Left ventricle myocardium superior (tissue), 1 donor: ENCODE measurements around the gene CST3. TPM values are rescaled to one million over a fixed set of nuclear protein-coding genes. Genes with fewer than 3 reads are reported as not detected.
"Not testable (repeated sequence)": the region's sequence is repeated elsewhere in the genome, so short reads cannot be mapped to it uniquely, and the experiment has no call there.

Experiments used
- ATAC-seq: fragments of 200-7000 bp; cut with Tn5 transposase; one replicate; pipeline ENCODE4 v1.9.1; 2020; ENCODE audit warnings: mild to moderate bottlenecking, moderate library complexity
- DNase-seq: peaks from one replicate; pipeline ENCODE4 v3.0.0-alpha.2; 2020
- intact Hi-C: fragments of 100-400 bp; cut with micrococcal nuclease; formaldehyde crosslinking; loops from one replicate; pipeline ENCODE4 v1.11.0; 2022
- long read RNA-seq: library from polyadenylated mRNA; unstranded; transcript quantifications from one replicate; pipeline ENCODE4 v2.0.0, GENCODE V29; 2021
- total RNA-seq: library from RNA; stranded (reverse); fragmentation: NEBNext Ultra II Directional; extraction: Animal tissue kit (Norgen Biotek cat#: 25700); gene quantifications from one replicate; pipeline ENCODE4 v1.2.1, GENCODE V29; 2021
- donor health status: DM: no; HTN: yes; CAD: no; lungs with severe emphysema.

CST3 gene
- 887 TPM for total RNA-seq
- long read RNA-seq, transcript CST3-201 (3 exons, 873 nt), result major isoform, 1,115 of 1,142 reads
- long read RNA-seq, partial matches to known transcripts, result 21 of 1,142 reads
- long read RNA-seq, other reads (novel, unspliced or antisense), result 5 of 1,142 reads

DNA sequence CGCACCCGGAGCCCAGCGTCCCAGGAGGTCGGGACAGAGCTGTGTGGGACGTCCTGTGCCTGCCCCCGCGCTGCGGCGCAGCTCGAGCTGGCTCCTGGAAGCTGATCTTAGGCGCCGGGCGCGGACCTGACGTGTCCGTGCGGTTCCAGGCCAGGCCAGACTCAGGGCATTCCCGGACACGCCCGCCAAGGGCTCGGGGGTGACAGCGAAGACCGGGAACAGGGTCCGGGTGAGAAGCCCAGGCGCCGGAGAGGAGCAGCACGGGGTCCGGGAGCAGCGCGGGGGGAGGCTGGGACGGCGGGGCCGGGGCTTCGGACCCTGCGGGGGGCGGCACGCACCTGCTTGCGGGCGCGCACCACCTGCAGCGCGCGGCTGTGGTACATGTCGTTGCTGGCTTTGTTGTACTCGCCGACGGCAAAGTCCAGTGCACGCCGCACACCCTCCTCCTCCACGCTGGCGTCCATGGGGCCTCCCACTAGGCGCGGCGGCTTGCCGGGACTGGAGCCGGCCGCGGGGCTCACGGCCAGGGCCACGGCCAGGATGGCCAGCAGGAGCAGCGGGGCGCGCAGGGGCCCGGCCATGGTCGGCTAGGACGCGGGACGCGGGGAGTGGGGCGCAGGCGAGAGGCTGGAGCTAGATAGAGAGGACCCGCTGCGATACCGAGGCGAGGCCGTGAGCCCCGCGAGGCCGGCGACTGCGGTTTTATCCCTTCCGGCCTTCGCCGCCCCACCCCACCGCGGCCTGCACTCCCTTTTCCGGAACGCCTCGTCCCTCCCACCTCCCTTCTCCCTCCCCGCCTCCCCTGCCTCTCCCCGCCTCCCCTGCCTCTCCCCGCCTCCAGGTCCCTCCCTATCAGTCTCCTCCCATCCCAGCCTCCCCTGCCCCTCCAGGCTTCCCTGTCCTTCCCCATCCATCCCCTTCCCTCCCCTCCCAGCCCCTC lies at the start of gene CST3:
Gene CST3, minus strand, starts transcription at position 674 of the 940 bp plus-strand sequence. Its CDS starts 93 bp downstream, at position 581.
- peak; percentile 95 for DNase-seq
- ATAC-seq, result peak; percentile 86
- intact Hi-C loops, result no loop called here

DNA sequence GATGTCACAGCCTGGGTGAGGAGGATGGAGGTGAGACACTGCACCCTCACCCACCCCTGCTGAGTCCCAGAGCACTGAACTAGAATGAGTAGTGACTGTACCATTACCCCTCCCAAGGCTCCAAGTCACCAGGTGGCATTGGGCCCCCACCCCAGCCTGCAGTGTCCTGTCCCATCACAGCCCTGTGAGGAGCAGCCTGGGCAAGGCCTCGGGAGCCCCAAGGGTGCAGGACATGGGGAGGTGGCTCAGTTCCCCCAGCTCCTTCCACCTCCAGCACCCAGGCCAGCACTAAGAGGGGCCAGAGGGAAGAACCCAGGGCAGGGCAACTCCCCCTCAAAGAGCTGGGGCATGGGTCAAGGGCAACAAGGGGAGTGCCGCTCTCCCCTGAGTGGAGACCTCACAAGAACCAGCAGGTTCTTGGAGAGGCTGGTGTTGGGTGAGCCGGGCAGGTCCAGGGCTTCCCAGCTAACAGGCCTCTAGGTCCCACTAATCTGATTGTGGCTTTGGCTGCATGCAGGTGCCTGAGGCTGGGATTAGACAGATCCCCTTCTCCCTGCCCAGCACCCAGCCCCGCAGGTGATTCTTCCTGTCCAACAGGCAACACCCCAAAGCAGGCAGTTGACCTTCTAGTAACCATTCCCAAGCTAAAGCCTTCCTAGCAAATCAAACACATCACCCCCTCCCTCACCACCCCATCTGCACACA lies 48.4 kb upstream of the CST3 start:
- intact Hi-C loops, result no loop called here
- ATAC-seq (no peak), DNase-seq (no peak)

- intact Hi-C loops, DNase-seq, ATAC-seq: not testable (repeated sequence)
These were observed 47.8 kb upstream of the CST3 start for GRCh38 chr20:23685529-23685896.

DNA sequence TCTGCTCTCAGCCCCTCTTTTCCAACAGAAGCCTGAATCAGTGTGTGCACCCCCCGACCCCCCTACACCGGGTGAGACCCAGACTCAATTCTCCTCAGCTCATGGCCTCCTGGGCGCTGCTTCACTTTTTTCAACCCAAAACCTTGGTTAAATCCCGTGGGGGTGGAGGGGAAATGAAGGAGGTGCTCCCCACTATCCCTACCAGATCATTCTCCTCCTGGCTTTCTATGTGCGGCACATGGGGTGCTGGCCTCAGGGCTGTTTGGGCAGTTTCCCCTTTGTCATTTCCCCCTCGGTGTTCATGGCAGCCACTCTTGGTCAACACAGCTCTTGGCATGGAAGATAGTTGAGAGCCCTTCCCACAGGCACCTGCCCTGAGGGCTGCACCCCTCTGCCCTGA lies 46.5 kb upstream of the CST3 start:
- intact Hi-C loops, result no loop called here
- DNase-seq (no peak), ATAC-seq (no peak)

GRCh38 chr20:23683807-23684206 lies 46.1 kb upstream of the CST3 start:
- no peak for ATAC-seq
- intact Hi-C loops, result no loop called here
- DNase-seq, result no peak

DNA sequence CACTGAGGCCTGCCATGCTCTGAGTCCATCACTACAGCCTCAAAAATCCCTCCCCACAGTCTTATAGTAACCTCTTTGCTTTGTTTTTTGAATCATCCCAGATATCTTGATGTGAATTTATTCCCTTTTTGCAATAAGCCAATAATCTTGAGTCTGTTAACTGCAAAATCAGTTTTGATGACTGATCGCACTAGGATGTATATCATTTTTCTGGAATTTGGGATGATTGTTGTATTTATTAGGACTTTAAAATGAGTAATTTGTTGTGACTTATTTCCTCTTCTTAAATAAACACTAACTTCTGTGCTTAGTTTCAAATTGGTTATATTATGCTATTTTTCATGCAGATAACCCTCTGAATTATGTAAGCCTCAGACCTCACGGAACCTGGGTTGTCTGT lies 45.5 kb upstream of the CST3 start:
- no peak for DNase-seq

GRCh38 chr20:23680146-23680545 lies 42.4 kb upstream of the CST3 start:
- ATAC-seq, result peak; percentile 24
- DNase-seq, result no peak
- intact Hi-C loops, result no loop called here

More for the DNA sequence above, 45.5 kb upstream of the CST3 start:
- intact Hi-C loops, result no loop called here
- ATAC-seq, result no peak

GRCh38 chr20:23679133-23680092 lies 41.7 kb upstream of the CST3 start:
- no peak for ATAC-seq
- intact Hi-C loops, result no loop called here
- no peak for DNase-seq

DNA sequence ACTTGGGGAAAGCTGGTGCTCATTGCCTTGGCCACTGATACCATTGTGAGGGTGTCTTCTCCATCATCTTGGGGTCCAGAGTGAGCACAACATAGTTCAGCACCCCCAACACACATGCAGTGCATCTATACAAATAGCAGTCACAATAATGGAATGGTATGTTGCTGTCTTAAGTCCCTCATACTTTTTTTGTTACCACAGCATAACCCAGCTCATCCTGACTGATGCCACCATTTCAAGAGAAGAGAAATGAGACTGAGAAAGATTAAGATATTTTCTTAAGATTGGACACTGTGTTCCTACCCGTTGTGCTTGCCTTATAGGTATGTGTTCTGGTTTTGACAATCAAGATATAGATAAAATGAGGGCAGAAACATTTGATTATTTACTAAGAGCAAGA lies 35.5 kb upstream of the CST3 start:
- ATAC-seq (no peak), DNase-seq (no peak)
- intact Hi-C loops, result no loop called here

- ATAC-seq, result no peak
- intact Hi-C loops, result no loop called here
- no peak for DNase-seq
These were observed 34.4 kb upstream of the CST3 start for GRCh38 chr20:23672158-23672557.

GRCh38 chr20:23671479-23671878 lies 33.7 kb upstream of the CST3 start:
- intact Hi-C loops, result no loop called here
- ATAC-seq, result no peak

GRCh38 chr20:23670361-23670760 lies 32.6 kb upstream of the CST3 start:
- intact Hi-C loops, result no loop called here
- ATAC-seq (no peak), DNase-seq (no peak)

More at GRCh38 chr20:23671479-23671878, 33.7 kb upstream of the CST3 start:
- no peak for DNase-seq

DNA sequence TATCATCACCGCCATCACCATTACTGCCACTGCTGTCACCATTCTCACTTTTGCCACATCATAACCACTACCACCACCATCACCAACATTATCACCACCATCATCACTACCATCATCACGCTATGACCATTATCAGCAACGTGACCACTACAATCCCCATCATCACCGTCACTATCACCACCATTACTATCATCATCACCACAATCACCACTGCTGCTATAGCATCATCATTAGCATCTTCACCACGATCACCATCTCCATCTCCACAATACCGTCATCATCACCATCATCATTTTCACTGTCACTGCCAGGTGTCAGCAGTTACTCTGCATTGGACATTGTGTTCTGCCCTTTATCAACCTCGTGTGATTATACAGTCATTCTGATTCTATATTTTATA lies 32.1 kb upstream of the CST3 start:
- DNase-seq (no peak), ATAC-seq (no peak)
- intact Hi-C loops, result no loop called here

DNA sequence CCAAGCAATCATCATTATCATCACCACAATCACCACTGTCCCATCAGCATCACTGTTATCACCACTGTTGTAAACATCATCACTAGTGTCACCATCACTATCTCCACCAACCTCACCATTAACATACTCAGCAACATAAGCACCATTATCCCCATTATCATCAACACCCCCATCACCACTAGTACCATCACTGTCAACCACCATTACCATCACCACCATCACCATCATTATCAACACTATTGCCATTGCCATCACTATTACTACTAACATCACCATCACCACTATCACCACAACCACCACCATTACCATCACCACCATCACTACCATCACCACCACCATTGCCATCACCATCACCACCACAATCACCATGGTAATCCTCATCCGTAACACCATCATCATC lies 31.6 kb upstream of the CST3 start:
- intact Hi-C loops, result no loop called here
- DNase-seq (no peak), ATAC-seq (no peak)

DNA sequence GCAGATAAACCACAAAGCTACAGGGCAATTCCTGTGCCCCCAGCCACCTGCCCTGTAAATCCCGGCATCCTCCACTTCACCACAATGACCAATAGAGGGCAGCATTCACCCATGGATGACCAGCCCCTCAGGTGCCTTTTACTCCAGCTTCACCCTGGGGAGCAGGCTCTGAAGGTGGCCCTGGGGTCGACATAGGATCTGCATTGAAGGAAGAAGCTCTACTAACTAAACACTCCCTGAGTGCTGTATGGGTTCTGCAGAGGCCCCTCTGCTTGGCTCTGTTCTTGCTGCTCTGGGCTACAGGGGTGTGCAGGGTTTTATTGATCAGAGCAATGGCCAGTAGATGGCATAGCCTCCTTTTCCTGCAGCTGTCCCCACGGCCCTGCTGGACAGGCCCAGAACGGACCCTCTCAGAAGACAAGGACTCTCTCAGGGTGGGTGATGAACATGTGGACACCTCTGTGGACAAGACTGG lies 30.8 kb upstream of the CST3 start:
- DNase-seq (no peak), ATAC-seq (peak; percentile 71)
- intact Hi-C loops, result no loop called here

GRCh38 chr20:23667666-23668065 lies 29.9 kb upstream of the CST3 start:
- intact Hi-C loops, result no loop called here

GRCh38 chr20:23666698-23667097 lies 28.9 kb upstream of the CST3 start:
- ATAC-seq (peak; percentile 72), DNase-seq (peak; percentile 55)
- intact Hi-C loops, result no loop called here

More at GRCh38 chr20:23667666-23668065, 29.9 kb upstream of the CST3 start:
- DNase-seq (no peak), ATAC-seq (no peak)

- intact Hi-C loops, result no loop called here
- peak; percentile 26 for ATAC-seq
- no peak for DNase-seq
These were observed 28.4 kb upstream of the CST3 start for GRCh38 chr20:23666189-23666588.

GRCh38 chr20:23664954-23665353 lies 27.2 kb upstream of the CST3 start:
- no peak for ATAC-seq
- DNase-seq, result no peak
- intact Hi-C loops, result no loop called here
